ENCODE results near the gene LCAT. TPM values are rescaled to one million over a fixed set of nuclear protein-coding genes. Genes with fewer than 3 reads are reported as not detected.

LCAT gene, protein sequence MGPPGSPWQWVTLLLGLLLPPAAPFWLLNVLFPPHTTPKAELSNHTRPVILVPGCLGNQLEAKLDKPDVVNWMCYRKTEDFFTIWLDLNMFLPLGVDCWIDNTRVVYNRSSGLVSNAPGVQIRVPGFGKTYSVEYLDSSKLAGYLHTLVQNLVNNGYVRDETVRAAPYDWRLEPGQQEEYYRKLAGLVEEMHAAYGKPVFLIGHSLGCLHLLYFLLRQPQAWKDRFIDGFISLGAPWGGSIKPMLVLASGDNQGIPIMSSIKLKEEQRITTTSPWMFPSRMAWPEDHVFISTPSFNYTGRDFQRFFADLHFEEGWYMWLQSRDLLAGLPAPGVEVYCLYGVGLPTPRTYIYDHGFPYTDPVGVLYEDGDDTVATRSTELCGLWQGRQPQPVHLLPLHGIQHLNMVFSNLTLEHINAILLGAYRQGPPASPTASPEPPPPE
- 10 to 100 TPM in 3 of 4 donors, 1 to 10 TPM in 1; 6.4 to 16.5 (median 12.1) TPM for total RNA-seq

DNA sequence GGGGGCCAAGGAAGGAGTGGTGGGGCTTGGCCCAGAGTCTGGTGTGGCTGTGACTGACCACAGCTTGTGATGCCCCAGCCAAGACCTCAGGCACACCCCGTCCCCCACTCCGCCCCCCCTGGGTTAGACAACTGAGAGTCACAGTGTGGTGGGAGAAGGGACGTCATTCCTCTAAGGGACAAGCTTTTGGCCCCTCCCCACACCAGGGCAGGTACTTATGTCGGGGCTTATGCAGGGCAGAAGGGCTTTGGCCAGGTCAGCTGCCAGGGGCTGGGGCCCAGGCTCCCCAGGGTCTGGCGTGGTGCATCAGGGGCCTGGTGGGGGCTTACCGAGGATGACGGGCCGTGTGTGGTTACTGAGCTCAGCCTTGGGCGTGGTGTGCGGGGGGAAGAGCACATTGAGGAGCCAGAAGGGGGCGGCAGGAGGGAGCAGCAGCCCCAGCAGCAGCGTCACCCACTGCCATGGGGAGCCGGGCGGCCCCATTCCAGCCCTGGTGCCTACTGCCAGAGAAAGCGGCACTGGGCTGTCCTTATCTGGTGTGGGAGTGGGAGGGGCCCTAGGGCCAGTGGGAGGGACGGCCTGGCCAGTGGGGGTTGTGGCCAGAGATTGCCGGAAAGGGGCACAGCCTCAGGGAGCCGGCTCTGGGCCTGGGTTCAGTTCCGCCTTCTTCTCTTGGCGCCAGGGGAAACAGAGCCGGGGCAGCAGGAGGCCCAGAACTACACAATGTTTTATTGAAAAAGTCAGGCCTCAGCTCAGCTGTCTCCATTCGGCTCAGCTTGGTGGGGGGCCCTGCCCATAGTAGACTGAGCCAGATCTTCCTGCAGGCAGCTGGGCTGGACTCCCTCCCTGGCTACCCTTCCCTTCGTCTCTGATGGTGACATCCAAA, at the start of gene LCAT:
Gene LCAT (minus strand): TSS at position 502 of the 886 bp plus-strand sequence. CDS start 19 bp downstream, at position 483.
- H3K4me3 ChIP-seq (ENCODE audit: low read depth, poor library complexity, severe bottlenecking), result no peak within 1 kb of the TSS
- no peak for DNase-seq (ENCODE audit: low spot score in 2 of 2)
- intact Hi-C loops (cut with DNase I; ENCODE audit: low total_unique reads), result no loop called here
- no peak for TF ChIP-seq POLR2A (IDR thresholded peaks at IDR 0.05)
- TF ChIP-seq, protein P1, sequence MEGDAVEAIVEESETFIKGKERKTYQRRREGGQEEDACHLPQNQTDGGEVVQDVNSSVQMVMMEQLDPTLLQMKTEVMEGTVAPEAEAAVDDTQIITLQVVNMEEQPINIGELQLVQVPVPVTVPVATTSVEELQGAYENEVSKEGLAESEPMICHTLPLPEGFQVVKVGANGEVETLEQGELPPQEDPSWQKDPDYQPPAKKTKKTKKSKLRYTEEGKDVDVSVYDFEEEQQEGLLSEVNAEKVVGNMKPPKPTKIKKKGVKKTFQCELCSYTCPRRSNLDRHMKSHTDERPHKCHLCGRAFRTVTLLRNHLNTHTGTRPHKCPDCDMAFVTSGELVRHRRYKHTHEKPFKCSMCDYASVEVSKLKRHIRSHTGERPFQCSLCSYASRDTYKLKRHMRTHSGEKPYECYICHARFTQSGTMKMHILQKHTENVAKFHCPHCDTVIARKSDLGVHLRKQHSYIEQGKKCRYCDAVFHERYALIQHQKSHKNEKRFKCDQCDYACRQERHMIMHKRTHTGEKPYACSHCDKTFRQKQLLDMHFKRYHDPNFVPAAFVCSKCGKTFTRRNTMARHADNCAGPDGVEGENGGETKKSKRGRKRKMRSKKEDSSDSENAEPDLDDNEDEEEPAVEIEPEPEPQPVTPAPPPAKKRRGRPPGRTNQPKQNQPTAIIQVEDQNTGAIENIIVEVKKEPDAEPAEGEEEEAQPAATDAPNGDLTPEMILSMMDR (IDR thresholded peaks at IDR 0.05), result no peak
- WGBS, 2 donors, result 56 to 65% methylated on average over 18 of the region's 23 CpGs

DNA sequence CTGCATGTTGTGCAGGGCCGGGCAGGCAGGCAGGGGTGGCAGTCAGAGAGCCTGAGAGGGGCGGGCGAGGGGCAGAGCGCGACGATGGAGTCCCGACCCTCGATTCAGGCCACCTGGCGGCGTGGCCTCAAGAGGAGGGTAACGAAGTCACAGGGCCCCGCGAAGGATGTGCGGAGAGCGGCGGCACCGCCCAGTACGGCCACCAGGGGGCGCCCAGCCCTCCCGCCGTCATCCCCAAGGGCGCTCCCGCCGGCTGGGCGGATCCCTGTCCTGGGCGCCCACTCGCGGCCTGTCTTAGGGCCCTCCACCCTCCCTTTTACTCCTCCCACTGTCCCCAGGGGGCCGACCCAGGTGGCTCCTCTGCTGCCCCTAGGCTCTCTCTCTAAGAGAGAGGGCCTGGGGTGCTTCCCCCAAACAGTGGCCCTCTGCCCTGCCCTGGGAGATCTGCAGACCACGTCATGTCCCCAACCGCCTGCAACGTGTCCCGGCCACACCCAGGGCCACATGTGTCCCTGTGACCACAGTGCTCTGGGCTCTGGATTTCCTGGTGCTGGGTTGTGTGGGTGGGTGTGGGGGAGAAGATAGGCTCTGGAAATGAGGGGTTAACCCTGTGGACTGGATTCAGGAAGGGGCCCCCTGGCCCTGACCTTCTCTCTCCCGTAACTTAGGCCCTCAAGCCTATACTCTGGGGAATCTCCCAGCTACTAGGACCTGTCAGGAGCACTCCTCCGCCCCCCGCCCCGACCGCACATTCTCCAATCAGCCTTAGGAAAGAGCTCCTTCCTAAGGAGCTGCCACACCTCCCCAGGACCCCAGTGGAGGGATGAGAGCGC, 49.5 kb upstream of the LCAT start:
- intact Hi-C loops (cut with DNase I; ENCODE audit: low total_unique reads), result loop anchor here (5.0 to 10.0 kb wide), 2 partner anchors 49 to 231 kb away; no protein-coding TSS in a partner anchor
- DNase-seq (ENCODE audit: low spot score in 2 of 2), result peak; percentile 54 to 94
- 11 to 15% methylated on average over 32 to 39 of the region's 39 CpGs for WGBS, 2 donors
- H3K4me3 ChIP-seq (ENCODE audit: low read depth, poor library complexity, severe bottlenecking), result no peak overlapping the region
- TF ChIP-seq, protein P1 (IDR thresholded peaks at IDR 0.05), result peak in 2 of 3 donors; percentile 94 to 99
- TF ChIP-seq POLR2A (IDR thresholded peaks at IDR 0.05), result no peak

DNA sequence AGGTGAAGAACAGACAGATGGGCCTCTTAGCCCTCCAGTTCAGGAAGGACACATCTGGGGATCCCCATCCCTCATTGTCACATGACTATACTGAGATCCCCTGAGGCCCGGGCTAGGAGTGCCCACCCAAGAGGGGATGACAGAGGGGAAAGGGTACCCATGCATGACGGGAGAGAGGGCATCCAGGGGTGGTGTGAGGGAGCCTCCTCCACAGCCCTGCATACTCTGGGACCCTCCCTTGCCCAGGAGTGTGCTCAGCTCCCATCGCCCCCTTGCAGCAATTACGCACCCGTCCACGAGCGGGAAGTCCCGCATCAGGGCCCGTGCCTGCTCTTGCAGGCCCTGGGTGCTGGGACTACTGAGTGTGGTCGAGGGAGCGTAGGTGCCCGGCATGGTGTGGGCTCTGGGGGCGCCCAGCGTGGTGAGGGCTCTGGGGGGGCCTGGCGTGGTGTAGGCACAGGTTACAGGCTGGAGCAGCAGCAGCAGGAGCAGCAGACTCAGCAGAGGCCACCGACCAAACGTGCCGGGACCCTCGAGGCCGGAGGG, 48.8 kb upstream of the LCAT start:
- TF ChIP-seq POLR2A (IDR thresholded peaks at IDR 0.05), result no peak
- peak in 1 of 2 donors; percentile 88 for DNase-seq (ENCODE audit: low spot score in 2 of 2)
- intact Hi-C loops (cut with DNase I; ENCODE audit: low total_unique reads), result loop anchor here (5.0 to 10.0 kb wide), 2 partner anchors 50 to 232 kb away; no protein-coding TSS in a partner anchor
- 63 to 73% methylated on average over 9 to 20 of the region's 20 CpGs for WGBS, 2 donors
- H3K4me3 ChIP-seq (ENCODE audit: low read depth, poor library complexity, severe bottlenecking), result no peak overlapping the region

DNA sequence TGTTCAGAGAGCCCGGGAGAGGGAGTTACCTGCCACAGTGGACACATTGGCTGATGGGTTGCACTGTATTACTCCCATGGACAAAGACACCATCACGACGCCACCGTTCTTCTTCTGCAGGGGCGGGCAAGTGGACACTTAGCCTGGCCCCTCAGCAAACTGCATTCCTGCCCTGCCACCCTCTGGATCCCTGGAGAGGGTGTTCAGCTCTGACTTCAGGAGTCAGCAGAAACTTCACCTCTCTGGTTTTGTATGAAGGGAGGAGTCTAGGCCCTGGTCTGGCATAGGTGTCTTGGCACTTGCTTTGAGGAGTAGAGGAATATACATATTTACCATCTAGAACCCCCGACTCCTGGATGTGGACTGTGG, 46.1 kb upstream of the LCAT start:
- intact Hi-C loops (cut with DNase I; ENCODE audit: low total_unique reads), result loop anchor here (5.0 to 10.0 kb wide), 2 partner anchors 52 to 235 kb away; no protein-coding TSS in a partner anchor
- DNase-seq (ENCODE audit: low spot score in 2 of 2), result no peak
- TF ChIP-seq POLR2A (IDR thresholded peaks at IDR 0.05), result no peak
- H3K4me3 ChIP-seq (ENCODE audit: low read depth, poor library complexity, severe bottlenecking), result no peak overlapping the region
- WGBS, 2 donors, result 89 to 96% methylated on average over 6 of the region's 6 CpGs

DNA sequence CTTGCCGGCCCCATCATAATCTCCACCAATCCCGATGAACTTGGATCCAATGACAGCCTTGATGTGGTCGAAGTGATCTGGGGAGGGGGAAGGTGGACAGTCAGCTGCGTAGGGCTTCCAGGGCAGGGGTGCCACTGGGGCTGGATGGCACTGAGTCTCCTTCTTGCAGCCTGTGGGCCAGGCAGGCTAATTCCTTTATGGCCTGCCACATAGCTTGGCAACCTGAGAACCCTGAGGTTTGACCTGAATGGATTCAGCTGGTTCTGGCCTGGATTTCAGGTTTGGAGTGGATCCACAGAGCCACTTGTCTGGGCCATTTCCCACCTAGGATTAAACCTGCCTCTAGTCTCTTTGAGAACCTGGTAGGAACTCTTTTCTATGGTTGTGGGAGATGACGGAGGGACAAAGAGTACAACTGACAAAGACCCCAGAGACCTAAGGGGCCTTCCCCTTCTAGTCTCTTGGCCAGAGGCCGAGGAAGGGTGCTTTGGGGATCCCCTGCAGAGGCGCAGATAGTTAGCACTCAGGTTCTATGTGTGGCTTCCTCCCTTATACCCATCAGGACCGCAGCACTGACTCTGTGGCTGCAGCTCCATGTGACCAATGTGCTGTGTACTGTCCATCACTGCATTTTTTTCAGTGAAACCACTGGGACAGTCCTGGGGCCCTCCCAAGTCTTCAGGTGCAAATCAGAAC, 45.5 kb upstream of the LCAT start:
- H3K4me3 ChIP-seq (ENCODE audit: low read depth, poor library complexity, severe bottlenecking), result no peak overlapping the region
- no peak for DNase-seq (ENCODE audit: low spot score in 2 of 2)
- WGBS, 2 donors, result 84 to 86% methylated on average over 8 of the region's 8 CpGs
- intact Hi-C loops (cut with DNase I; ENCODE audit: low total_unique reads), result loop anchor here (5.0 to 10.0 kb wide), 2 partner anchors 53 to 235 kb away; no protein-coding TSS in a partner anchor
- TF ChIP-seq POLR2A (IDR thresholded peaks at IDR 0.05), result no peak
- TF ChIP-seq, protein P1 (IDR thresholded peaks at IDR 0.05), result no peak
